RWPE2 (cell line): ENCODE results near the gene EXOC6B.

Experiments
- ATAC-seq: fragments of 200-7000 bp; cut with Tn5 transposase; 3 replicates; pipeline ENCODE4 v1.9.1; 2021; ENCODE audit warnings: low read depth
- DNase-seq: peaks from one replicate; pipeline ENCODE4 v3.0.0-alpha.2; 2020; ENCODE audit warnings: low spot score
- H3K27ac ChIP-seq: fragments of 450-650 bp; 2 replicates; pipeline ENCODE4 v1.5.1; 2017; ENCODE audit warnings: mild to moderate bottlenecking; ENCODE audit not compliant: poor library complexity, severe bottlenecking
- H3K27me3 ChIP-seq: fragments of 250-450 bp; sonication (Bioruptor Pico); 2 replicates; pipeline ENCODE4 v1.5.1; 2021; ENCODE audit warnings: mild to moderate bottlenecking, moderate library complexity; ENCODE audit not compliant: insufficient read depth, poor library complexity, severe bottlenecking
- H3K36me3 ChIP-seq: fragments of 250-450 bp; sonication (Bioruptor Pico); 2 replicates; pipeline ENCODE4 v1.5.1; 2020; ENCODE audit warnings: low read depth, mild to moderate bottlenecking, moderate library complexity
- H3K4me1 ChIP-seq: fragments of 250-450 bp; sonication (Bioruptor Pico); 2 replicates; pipeline ENCODE4 v1.5.1; 2021; ENCODE audit warnings: mild to moderate bottlenecking, moderate library complexity; ENCODE audit not compliant: insufficient read depth, poor library complexity, severe bottlenecking
- H3K4me3 ChIP-seq: fragments of 250-450 bp; sonication (Bioruptor Pico); 2 replicates; pipeline ENCODE4 v1.5.1; 2021; ENCODE audit warnings: mild to moderate bottlenecking, moderate library complexity; ENCODE audit not compliant: severe bottlenecking
- H3K9me3 ChIP-seq: fragments of 250-450 bp; sonication (Bioruptor Pico); 2 replicates; pipeline ENCODE4 v1.5.1; 2021; ENCODE audit warnings: mild to moderate bottlenecking, moderate library complexity; ENCODE audit not compliant: severe bottlenecking
- CTCF ChIP-seq: fragments of 450-650 bp; IDR thresholded peaks from one replicate; pipeline ENCODE4 v1.5.1; 2017; ENCODE audit warnings: mild to moderate bottlenecking, moderate library complexity; ENCODE audit not compliant: poor library complexity, severe bottlenecking

The EXOC6B gene

GRCh38 chr2:72271276-72271614 is 554.6 kb downstream of the EXOC6B start:
- H3K4me3 ChIP-seq: no peak overlapping the region
- no peaks in the 10 kb centered on the region for H3K27me3 ChIP-seq
- H3K4me1 ChIP-seq: peaks cover 3% of the 10 kb centered on the region
- no peak for TF ChIP-seq CTCF
- no peaks in the 10 kb centered on the region for H3K9me3 ChIP-seq
- DNase-seq (no peak), ATAC-seq (no peak)
- no peak overlapping the region for H3K27ac ChIP-seq
- no peaks in the 10 kb centered on the region for H3K36me3 ChIP-seq

- H3K27ac ChIP-seq: no peak overlapping the region
- no peaks in the 10 kb centered on the region for H3K36me3 ChIP-seq
- H3K4me3 ChIP-seq: no peak overlapping the region
- H3K4me1 ChIP-seq: peaks cover 3% of the 10 kb centered on the region
- H3K27me3 ChIP-seq: no peaks in the 10 kb centered on the region
- no peak for ATAC-seq
- TF ChIP-seq CTCF: no peak
- no peaks in the 10 kb centered on the region for H3K9me3 ChIP-seq
- no peak for DNase-seq
Measured at GRCh38 chr2:72270556-72271275, 555.1 kb downstream of the EXOC6B start.

- DNase-seq: no peak
- TF ChIP-seq CTCF: no peak
- Histone ChIP-seq H3K36me3 (no peaks in the 10 kb centered on the region), H3K4me3 (no peak overlapping the region), H3K9me3 (no peaks in the 10 kb centered on the region), H3K4me1 (no peaks in the 10 kb centered on the region), H3K27ac (no peak overlapping the region), H3K27me3 (no peaks in the 10 kb centered on the region)
- no peak for ATAC-seq
Measured at GRCh38 chr2:72263776-72264060, 562.1 kb downstream of the EXOC6B start.

- TF ChIP-seq CTCF: no peak
- Histone ChIP-seq H3K27me3 (no peaks in the 10 kb centered on the region), H3K9me3 (no peaks in the 10 kb centered on the region), H3K4me3 (no peak overlapping the region), H3K27ac (no peak overlapping the region), H3K4me1 (no peaks in the 10 kb centered on the region), H3K36me3 (no peaks in the 10 kb centered on the region)
- DNase-seq (no peak), ATAC-seq (no peak)
Measured at GRCh38 chr2:72263043-72263775, 562.6 kb downstream of the EXOC6B start.

GRCh38 chr2:72261076-72261475 is 564.8 kb downstream of the EXOC6B start:
- H3K36me3 ChIP-seq: no peaks in the 10 kb centered on the region
- no peak for TF ChIP-seq CTCF
- ATAC-seq: no peak
- H3K27me3 ChIP-seq: no peaks in the 10 kb centered on the region
- no peak overlapping the region for H3K4me3 ChIP-seq
- DNase-seq: no peak
- no peak overlapping the region for H3K27ac ChIP-seq
- no peaks in the 10 kb centered on the region for H3K4me1 ChIP-seq
- H3K9me3 ChIP-seq: no peaks in the 10 kb centered on the region
